AG09309 (cell line): ENCODE results near the gene FAM83D.

Experiments
- DNase-seq: peaks from one replicate; pipeline ENCODE4 v3.0.0-alpha.2; 2010; ENCODE audit warnings: low read depth
- H3K4me3 ChIP-seq: 2 replicates; pipeline ENCODE4 v1.5.1; 2011; ENCODE audit warnings: mild to moderate bottlenecking, low read depth, low read length, moderate library complexity; ENCODE audit not compliant: control insufficient read depth
- TF ChIP-seq, protein P1 (sequence below): IDR thresholded peaks from 2 replicates; pipeline ENCODE4 v1.5.1; 2011; ENCODE audit warnings: mild to moderate bottlenecking, low read depth, low read length, inconsistent platforms; ENCODE audit not compliant: insufficient read depth, control insufficient read depth; ENCODE audit errors: missing control alignments

The FAM83D gene

DNA sequence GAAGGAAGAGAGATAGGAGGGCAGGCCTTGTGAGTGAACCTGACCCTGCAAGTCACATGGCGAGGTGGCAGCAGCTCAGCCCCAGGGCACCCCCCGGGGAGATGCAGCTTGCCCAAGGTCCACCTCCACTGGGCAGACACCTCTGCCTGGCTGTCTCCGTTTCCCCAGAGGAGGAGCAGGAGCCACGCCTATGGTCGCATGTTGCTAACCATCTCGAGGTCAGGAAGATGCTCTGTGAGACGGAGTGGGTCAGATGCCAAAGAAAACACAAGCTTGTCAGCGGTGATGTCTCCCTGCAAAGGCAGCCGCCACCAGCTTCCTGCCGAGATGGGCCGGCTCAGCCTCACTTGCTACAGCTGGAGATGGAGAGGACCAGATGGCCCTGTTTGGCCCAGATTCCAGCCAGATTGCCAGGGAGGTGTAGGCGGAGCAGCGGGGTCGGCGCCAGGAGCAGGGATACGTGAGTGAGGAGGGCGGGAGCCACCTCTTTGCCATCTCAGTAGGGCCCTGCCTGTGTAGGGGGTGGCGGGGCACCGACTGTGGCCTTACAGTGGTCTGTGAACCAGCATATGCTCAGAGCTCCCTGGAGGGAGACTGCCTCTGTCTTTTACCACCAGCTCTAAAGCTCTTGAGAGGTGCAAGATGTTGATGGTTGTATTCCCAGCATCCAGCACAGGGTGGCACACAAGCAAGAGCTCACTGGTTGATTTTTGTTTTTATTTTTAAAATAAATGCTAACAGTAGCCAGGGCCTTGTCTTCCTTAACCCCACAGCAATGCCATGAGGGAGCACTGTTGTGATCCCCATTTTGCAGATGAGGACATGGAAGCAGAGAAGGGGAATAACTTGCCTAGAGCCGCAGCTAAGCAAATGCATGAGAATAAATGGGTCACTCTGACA lies 42.9 kb upstream of the FAM83D start:
- no peak for DNase-seq
- H3K4me3 ChIP-seq: no peak overlapping the region
- TF ChIP-seq, protein P1, sequence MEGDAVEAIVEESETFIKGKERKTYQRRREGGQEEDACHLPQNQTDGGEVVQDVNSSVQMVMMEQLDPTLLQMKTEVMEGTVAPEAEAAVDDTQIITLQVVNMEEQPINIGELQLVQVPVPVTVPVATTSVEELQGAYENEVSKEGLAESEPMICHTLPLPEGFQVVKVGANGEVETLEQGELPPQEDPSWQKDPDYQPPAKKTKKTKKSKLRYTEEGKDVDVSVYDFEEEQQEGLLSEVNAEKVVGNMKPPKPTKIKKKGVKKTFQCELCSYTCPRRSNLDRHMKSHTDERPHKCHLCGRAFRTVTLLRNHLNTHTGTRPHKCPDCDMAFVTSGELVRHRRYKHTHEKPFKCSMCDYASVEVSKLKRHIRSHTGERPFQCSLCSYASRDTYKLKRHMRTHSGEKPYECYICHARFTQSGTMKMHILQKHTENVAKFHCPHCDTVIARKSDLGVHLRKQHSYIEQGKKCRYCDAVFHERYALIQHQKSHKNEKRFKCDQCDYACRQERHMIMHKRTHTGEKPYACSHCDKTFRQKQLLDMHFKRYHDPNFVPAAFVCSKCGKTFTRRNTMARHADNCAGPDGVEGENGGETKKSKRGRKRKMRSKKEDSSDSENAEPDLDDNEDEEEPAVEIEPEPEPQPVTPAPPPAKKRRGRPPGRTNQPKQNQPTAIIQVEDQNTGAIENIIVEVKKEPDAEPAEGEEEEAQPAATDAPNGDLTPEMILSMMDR: no peak

DNA sequence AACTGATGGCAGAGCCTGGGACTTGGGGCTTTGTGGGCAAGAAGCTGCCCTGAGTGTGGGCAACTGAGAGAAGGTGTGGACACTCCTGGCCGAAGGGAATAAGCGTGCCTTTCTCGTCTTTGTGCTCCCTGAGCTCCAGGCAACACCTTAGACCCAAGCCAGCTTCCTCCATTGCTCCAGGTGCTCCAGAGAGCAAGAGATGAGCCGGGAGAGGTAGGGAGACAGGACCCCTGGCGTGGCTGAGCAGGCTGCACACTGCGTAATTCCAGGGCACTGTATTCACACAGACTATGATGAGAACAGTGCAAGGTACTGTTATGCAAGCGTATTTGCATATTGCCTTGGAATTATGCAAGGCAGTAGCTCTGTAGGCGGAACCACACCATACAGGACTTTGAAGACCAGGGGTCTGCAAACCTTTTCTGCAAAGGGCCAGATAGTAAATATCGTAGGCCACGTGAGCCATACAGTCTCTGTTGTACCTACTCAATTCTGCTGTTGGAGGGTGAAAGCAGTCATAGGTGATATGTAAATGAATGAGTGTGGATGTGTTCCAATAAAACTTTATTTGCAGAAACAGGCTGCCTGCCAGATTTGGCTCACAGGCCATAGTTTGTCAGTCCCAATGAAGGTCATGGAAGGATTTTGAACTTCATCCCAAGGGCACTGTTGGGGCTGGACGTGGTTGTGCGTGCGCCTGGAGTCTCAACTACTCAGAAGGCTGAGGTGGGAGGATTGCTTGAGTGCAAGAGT lies 42.1 kb upstream of the FAM83D start:
- no peak for DNase-seq
- TF ChIP-seq, protein P1: no peak
- H3K4me3 ChIP-seq: no peak overlapping the region

DNA sequence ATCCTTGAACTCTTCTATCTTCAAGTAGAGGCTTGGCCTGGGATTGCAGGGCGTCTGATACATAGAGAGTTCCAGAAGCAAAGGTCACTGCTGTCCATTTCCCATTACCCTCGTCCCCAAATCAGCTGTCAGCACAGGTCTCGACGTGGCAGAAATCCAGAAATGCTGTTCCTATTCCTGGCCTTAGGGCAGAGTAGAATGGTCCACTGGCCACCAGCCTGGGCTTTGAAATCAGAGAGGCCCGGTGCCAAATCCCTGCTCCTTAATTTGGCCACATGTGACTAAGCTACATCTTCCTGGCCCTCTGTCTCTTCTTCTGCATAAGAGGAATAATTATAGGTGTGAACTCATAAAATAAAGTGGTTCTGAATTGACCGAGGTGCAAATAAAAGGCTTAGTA lies 40.9 kb upstream of the FAM83D start:
- TF ChIP-seq, protein P1: no peak
- H3K4me3 ChIP-seq: no peak overlapping the region
- no peak for DNase-seq

DNA sequence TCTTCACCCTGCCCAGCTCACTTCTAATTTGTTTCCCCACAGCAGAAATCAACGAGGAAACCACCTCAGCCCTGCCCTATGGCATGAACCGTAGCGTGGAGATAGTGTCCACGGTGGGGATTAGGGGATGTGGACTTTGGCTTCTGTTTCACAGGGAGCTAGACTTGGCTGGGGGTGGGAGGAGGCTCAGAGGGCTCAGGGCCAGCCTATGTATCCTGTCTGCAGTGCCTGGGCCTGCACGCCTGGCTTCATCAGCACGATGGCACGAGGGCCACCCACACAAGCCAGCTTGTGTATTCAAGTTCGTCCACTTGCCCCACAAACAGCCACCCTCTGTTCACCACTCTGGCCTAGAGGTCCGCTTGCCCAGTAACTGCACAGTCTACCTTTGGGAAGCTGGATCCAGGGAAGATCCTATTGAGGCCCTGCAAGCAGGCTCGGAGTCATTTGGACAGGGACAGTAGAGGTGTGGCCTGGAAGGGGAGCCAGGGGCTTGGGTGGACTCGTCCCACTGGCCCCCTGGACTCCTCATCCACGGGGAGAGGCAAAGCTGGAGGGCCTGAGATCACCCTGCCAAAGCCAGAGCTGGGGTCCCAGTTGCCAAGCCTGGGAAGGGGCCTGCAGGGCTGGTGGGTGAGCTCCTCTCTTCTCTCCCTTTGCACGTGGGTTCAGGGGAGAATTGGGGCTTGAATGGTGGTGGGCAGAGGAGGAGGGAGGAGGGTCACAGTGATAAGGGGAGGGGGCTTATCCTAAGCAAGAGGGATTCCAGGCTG lies 38.0 kb upstream of the FAM83D start:
- TF ChIP-seq, protein P1: no peak
- H3K4me3 ChIP-seq: no peak overlapping the region
- no peak for DNase-seq

DNA sequence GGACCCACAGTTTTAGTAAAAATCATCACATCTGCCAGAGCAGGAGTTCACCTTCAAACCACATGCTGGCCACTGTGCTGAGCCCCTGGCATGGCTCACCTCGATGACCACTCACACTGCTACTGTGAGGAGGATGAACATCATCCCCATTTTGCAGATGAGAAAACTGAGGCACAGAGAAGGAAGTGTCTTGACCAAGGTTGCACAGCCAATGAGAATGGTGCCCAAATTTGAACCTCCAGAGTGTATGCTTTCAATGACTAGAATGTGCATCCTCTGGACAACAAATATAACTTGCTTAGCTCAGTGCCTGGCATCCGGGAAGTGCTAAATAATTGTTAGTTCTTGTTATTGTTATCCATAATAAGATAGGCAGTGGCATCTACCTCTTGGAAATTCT lies 37.2 kb upstream of the FAM83D start:
- no peak overlapping the region for H3K4me3 ChIP-seq
- no peak for DNase-seq
- TF ChIP-seq, protein P1: no peak

DNA sequence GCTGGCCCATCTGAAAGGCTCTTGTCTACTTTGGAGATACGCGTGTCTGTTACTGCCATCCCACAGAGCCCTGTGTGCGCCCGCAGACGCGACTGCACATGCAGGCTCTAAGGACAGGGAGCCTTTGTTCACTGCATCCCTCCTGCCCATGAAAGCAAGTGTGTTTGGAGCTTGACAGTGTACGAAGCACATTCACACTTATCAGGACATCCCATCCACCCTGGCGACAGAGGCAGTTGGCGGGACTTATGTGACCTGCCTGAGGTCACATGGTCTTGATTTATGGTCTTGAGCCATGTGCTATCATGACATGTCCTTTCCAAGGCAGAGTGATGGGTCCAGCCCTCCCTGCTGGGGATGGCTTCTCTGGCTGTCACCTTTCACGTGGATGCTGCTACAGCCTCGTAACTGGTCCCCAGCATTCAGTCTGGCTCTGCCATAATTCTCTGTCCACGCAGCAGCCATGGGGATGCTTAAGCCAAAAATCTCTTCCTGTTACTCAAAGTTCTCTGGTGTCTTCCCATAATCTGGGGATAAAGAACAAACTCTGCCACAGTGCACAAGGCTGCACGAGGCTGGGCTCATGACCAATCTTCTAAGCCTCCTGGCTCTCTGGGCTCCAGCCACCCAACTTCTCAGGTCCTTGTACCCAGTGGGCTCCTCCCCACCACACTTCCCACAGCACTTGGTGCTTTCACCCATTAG lies 36.3 kb upstream of the FAM83D start:
- H3K4me3 ChIP-seq: no peak overlapping the region
- TF ChIP-seq, protein P1: no peak
- DNase-seq: no peak
